OCI-LY7 (cell line): ENCODE results near the gene BIVM. TPM values are rescaled to one million over a fixed set of nuclear protein-coding genes. Genes with fewer than 3 reads are reported as not detected.
A peak's percentile ranks its signal among the peaks of the same experiment; 100 is the strongest.

ENCODE experiments used
- BruUV-seq: library from RNA; stranded (reverse); fragments of 400-500 nt; replicated peaks from 2 replicates; lab custom pipeline; 2021; lab: Mats Ljungman, UMichigan
- CTCF ChIA-PET: fragments of 300-600 bp; sonication (Branson Sonifier 250); formaldehyde crosslinking; loops from one replicate; lab custom pipeline; 2022; ENCODE audit warnings: antibody characterized with exemption; ENCODE audit not compliant: unreplicated experiment; lab: Charles Lee
- POLR2A ChIA-PET: fragments of 300-600 bp; sonication (Branson Sonifier 250); formaldehyde crosslinking; loops from one replicate; lab custom pipeline; 2022; ENCODE audit warnings: antibody characterized with exemption; lab: Charles Lee
- DNase-seq: peaks from one replicate; pipeline ENCODE4 v3.0.0-alpha.2; 2015; ENCODE audit warnings: low spot score
- H2AFZ ChIP-seq: fragments of 200-600 bp; sonication (generic), shearing (Covaris generic); 2 replicates; pipeline ENCODE4 v1.6.1; 2014; ENCODE audit warnings: mild to moderate bottlenecking, antibody characterized with exemption, low read length, moderate library complexity
- H3K27ac ChIP-seq: fragments of 200-600 bp; sonication (generic); 2 replicates; pipeline ENCODE4 v1.5.1; 2014; ENCODE audit warnings: mixed run types, low read depth, mild to moderate bottlenecking, moderate library complexity, low read length, inconsistent platforms; ENCODE audit not compliant: poor library complexity, severe bottlenecking
- H3K36me3 ChIP-seq: fragments of 200-600 bp; sonication (generic); 2 replicates; pipeline ENCODE4 v1.6.1; 2014; ENCODE audit warnings: mild to moderate bottlenecking, antibody characterized with exemption, low read length, moderate library complexity, mixed read lengths; ENCODE audit not compliant: insufficient read depth
- H3K4me1 ChIP-seq: fragments of 200-600 bp; sonication (generic); 2 replicates; pipeline ENCODE4 v1.5.1; 2014; ENCODE audit warnings: mild to moderate bottlenecking, low read length; ENCODE audit not compliant: insufficient read depth, poor library complexity, severe bottlenecking
- H3K4me2 ChIP-seq: fragments of 200-600 bp; sonication (generic); 2 replicates; pipeline ENCODE4 v1.6.1; 2014; ENCODE audit warnings: mild to moderate bottlenecking, low read length
- H3K4me3 ChIP-seq: fragments of 200-600 bp; sonication (generic); 2 replicates; pipeline ENCODE4 v1.5.1; 2014; ENCODE audit warnings: mild to moderate bottlenecking, low read depth, low read length; ENCODE audit not compliant: poor library complexity, severe bottlenecking
- H3K79me2 ChIP-seq: fragments of 200-600 bp; sonication (generic); 2 replicates; pipeline ENCODE4 v1.6.1; 2016; ENCODE audit warnings: low read depth, mild to moderate bottlenecking, low read length, moderate library complexity, mixed read lengths; ENCODE audit not compliant: insufficient read depth
- H3K9me2 ChIP-seq: fragments of 200-600 bp; sonication (generic); 2 replicates; pipeline ENCODE4 v1.6.1; 2016; ENCODE audit warnings: mild to moderate bottlenecking, low read length, mixed read lengths; ENCODE audit not compliant: insufficient read depth
- H3K9me3 ChIP-seq: fragments of 200-600 bp; sonication (generic); 2 replicates; pipeline ENCODE4 v1.6.1; 2014; ENCODE audit warnings: mild to moderate bottlenecking, mixed run types, low read length, mixed read lengths
- H4K20me1 ChIP-seq: fragments of 200-600 bp; sonication (generic); 2 replicates; pipeline ENCODE4 v1.6.1; 2014; ENCODE audit warnings: mild to moderate bottlenecking, antibody characterized with exemption, low read length, moderate library complexity, mixed read lengths; ENCODE audit not compliant: insufficient read depth
- EZH2phosphoT487 ChIP-seq: fragments of 200-600 bp; sonication (generic); IDR thresholded peaks from 2 replicates; pipeline ENCODE4 v1.6.1; 2018; ENCODE audit warnings: low read depth, borderline replicate concordance, mild to moderate bottlenecking, mixed run types, antibody characterized with exemption, low read length, moderate library complexity, mixed read lengths
- intact Hi-C: fragments of 100-400 bp; cut with micrococcal nuclease; formaldehyde crosslinking; loops from one replicate; pipeline ENCODE4 v1.10.0; 2022; ENCODE audit not compliant: unreplicated experiment
- total RNA-seq, 2 experiments: library from RNA; depleted of rRNA in 1 of 2; stranded (reverse); fragments of >200 nt in 1 of 2; shearing (Covaris generic) in 1 of 2; gene quantifications; 2 replicates each; pipeline ENCODE4 v1.2.3, GENCODE V29; 2014 to 2022
- TF ChIP-seq, protein P1 (sequence below): fragments of 200-600 bp; sonication (generic); conservative IDR thresholded peaks from 2 replicates; pipeline ENCODE4 v1.5.1; 2014; ENCODE audit warnings: mild to moderate bottlenecking, antibody characterized with exemption, low read length, moderate library complexity, mixed read lengths

The BIVM gene
- total RNA-seq, 2 experiments from 2014 or later: not detected

DNA sequence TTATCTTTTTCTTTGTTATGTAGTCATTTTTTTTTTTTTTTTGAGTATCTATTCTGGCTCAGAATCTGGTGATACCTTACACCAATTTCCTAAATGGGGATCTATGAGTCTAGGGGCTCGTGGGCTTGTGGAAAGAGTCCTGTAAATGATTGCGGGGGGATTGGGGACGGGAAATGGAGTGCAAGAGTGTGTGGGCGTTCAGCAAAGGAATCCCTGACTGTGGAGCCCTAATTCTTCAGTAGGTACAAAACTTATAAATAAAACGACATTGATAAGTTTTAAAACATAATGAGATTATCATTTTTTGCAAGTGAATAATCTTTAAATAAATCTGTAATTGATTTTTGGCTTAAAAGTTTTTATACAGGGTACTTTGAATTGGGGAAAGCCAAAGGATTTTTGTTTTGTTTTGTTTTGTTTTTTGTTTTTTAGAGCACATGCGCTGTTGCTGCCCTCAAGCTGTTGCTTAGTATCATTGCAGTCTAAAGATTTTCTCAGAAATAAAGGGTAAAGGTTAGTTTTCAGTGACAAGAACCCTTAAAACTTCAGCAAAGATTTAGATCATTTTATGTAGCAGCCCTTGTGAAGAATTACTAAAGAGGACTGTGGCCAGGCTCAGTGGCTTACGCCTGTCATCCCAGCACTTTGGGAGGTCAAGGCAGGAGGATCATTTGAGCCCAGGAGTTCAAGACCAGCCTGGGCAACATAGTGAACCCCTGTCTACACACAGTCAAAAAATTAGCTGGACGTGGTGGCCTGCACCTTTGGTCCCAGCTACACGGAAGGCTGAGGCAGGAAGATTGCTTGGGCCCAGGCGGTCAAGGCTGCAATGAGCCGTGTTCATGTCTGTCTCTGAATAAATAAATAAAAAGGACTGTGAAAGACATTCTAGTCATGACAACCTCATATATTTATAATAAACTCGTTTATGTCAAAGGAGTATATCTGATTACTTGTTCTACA lies 48.6 kb downstream of the BIVM start:
- Histone ChIP-seq H4K20me1 (no peaks in the 10 kb centered on the region; the same call in 1 of the 2 replicates), H3K9me2 (no peaks in the 10 kb centered on the region), H3K79me2 (peaks cover 31% of the 10 kb centered on the region), H3K4me1 (peaks cover 15% of the 10 kb centered on the region), H3K9me3 (no peaks in the 10 kb centered on the region), H3K36me3 (peaks cover 2% of the 10 kb centered on the region; the same call in 1 of the 2 replicates), H2AFZ (peak overlapping the region; percentile 82; the same call in 1 of the 2 replicates), H3K27ac (peak overlapping the region; percentile 89), H3K4me3 (peak overlapping the region; percentile 99), H3K4me2 (peak overlapping the region; percentile 98)
- intact Hi-C loops: loop anchor here (1.0 to 5.0 kb wide), 2 partner anchors 75 to 267 kb away; partner anchors contain the start of gene TEX30
- peak; percentile 34 for DNase-seq
- ChIA-PET CTCF (no interaction called here), POLR2A (interaction anchor here (0.7 kb wide), 1 partner anchor 38 kb away, joined by 3 read pairs; no protein-coding TSS in a partner anchor)
- TF ChIP-seq, protein P1, sequence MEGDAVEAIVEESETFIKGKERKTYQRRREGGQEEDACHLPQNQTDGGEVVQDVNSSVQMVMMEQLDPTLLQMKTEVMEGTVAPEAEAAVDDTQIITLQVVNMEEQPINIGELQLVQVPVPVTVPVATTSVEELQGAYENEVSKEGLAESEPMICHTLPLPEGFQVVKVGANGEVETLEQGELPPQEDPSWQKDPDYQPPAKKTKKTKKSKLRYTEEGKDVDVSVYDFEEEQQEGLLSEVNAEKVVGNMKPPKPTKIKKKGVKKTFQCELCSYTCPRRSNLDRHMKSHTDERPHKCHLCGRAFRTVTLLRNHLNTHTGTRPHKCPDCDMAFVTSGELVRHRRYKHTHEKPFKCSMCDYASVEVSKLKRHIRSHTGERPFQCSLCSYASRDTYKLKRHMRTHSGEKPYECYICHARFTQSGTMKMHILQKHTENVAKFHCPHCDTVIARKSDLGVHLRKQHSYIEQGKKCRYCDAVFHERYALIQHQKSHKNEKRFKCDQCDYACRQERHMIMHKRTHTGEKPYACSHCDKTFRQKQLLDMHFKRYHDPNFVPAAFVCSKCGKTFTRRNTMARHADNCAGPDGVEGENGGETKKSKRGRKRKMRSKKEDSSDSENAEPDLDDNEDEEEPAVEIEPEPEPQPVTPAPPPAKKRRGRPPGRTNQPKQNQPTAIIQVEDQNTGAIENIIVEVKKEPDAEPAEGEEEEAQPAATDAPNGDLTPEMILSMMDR: peak; percentile 76
- TF ChIP-seq EZH2phosphoT487: no peak
- BruUV-seq: no TSS peak

- no peak for TF ChIP-seq EZH2phosphoT487
- TF ChIP-seq, protein P1: no peak
- Histone ChIP-seq H3K79me2 (peaks cover 31% of the 10 kb centered on the region), H3K4me3 (no peak overlapping the region), H3K27ac (no peak overlapping the region), H3K4me2 (no peak overlapping the region), H2AFZ (no peak overlapping the region), H3K4me1 (peaks cover 15% of the 10 kb centered on the region), H3K9me3 (no peaks in the 10 kb centered on the region), H4K20me1 (no peaks in the 10 kb centered on the region; the same call in 1 of the 2 replicates), H3K9me2 (no peaks in the 10 kb centered on the region), H3K36me3 (peaks cover 2% of the 10 kb centered on the region)
- ChIA-PET POLR2A (no interaction called here), CTCF (no interaction called here)
- intact Hi-C loops: loop anchor here (5.0 kb wide), 1 partner anchor 77 kb away; the partner anchor contains the start of gene TEX30
- no peak for DNase-seq
- BruUV-seq: no TSS peak
These were observed 50.0 kb downstream of the BIVM start for GRCh38 chr13:102848956-102849355.
